ENCODE measurements around the gene HOXA7.

The HOXA7 gene
- 0 reads per million in 2 donors for total RNA-seq

DNA sequence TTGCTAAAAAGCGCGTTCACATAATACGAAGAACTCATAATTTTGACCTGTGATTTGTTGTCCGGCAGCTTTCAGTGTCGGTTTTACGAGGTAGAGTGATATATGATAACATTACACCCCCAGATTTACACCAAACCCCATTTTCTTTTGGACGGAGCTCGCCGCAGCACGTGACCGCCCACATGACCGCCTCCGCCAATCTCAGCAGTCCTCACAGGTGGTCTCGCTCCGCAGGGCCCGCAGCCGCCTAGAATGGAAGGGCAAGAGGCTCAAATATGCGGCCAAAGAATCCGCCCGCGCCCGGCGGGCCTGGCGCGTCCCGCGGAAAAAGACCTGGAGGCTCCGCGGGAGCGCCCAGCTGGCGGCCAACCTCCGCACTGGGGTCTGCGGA is at the start of gene HOXA7:
TSS of gene HOXA7 (minus strand) at position 168 of the 391 bp plus-strand sequence. CDS start at position 38, 130 bp downstream.
- DNase-seq = no peak

GRCh38 chr7:27205325-27206280 is 49.1 kb upstream of the HOXA7 start:
- DNase-seq = no peak

DNA sequence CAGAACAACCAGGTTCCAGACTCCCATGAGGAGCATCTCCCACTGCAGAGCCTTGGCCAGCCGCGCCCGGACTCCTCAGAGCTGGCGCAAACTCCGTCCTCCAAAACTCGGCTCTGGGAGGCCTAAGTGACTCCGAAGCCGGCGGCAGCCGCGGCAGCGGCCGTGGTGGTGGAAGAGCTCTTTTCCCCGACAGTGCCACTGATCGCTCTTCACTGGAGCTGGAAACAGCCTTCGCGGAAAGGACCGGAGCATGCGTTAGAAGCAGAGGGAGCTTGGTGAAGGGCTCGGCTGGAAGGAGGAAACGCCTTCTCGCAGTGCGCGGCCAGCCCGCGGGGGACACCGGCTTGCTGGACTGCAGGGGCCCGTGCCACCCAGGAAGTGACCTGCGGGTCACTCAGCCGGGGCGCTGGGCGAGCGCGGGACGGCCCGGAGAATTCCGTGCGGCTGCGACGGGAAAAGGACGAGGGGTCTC is 48.4 kb upstream of the HOXA7 start:
- no peak for DNase-seq

GRCh38 chr7:27203964-27204594 is 47.6 kb upstream of the HOXA7 start:
- DNase-seq = no peak

DNA sequence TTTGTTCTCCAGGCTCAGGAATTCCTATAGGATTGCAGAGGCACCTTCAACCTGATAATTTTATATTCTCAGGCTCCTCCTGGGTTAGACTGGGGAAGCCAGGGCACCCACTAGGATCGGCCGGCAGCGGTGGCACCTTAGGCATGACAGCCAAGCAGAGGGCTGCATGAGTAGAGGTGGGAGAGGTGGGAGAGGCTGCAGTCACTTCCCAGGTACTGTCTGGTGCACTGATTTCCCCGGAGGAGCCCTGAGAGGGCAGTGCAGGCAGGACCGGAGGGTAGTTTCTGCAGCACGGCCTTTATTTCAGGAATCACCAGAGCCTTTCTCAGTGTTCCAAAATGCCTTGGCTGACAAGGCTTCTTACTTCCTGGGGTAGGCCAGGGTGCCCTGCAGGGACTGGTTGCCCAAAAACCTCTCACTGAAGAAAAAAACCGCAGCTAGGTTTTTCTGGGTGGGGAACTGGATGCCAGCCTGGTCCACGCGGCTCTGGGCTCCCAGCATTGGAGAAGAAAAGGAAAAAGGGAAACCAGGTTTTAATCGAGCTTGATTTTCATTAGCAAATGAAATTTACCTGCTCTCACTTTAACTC is 47.0 kb upstream of the HOXA7 start:
- no peak for DNase-seq

GRCh38 chr7:27202862-27203134 is 46.3 kb upstream of the HOXA7 start:
- no peak for DNase-seq

DNA sequence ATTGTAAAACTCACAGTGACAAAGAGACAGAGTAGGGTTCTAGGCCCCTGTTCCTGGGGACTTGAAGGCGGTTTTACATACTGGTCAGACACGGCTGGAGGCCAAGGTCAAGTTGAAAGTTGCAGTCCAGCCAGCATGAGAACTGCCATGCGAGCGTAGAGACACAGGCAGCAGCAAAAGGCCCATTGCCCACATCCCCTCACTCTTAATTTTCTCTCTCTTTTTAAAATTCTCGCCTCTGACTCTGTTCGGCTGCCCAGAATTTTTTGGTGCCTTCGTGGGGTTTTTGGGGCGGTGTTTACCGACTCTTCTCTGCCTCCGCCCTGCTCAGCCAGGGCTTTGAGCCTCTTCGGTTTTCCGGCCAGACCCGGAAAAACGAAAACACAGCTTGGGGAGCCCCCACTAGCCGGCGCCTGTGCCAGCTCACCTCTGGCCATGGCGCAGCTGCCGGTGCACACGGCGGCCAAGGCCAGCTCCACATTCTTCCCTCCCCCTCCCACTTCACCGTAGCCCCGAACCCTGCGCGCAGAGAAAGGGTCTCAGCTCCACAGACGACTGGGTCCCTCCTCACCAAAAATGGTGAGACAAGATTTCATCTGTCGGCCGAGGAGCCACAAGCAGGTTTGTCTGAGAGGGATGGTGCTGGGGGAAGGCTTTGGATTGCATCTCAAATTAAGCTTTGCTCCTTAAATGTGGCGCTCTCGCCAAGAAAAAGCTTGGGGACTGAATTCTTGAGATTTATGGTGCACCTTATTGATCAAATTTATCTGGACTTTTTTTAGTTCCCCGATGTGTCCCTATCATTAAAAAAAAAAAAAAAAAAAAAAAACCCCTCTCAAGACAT is 45.8 kb upstream of the HOXA7 start:
- DNase-seq = no peak

DNA sequence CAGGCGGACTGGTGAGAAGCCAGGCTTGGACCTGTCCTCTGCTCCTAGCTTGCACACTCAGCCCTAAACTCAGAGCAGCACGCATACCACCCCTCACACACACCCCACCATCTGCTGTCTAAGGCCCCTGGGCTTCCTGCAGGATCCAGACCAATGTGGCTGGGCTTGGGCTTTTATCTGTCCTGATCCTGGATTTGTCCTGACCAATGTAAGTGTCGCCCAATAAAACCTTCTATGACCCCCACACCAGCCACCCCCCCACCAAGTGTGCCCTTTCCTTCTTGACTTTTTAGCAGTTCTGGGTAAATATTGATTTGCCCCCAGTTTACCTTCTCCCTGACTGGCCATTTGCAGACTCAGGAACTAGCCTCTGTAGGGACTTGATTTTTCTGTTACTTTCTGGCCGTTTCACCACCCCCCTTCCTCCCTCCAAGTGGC is 45.1 kb upstream of the HOXA7 start:
- no peak for DNase-seq

GRCh38 chr7:27200761-27201579 is 44.5 kb upstream of the HOXA7 start:
- DNase-seq = no peak

- peak in 1 of 5 experiments; percentile 47 for DNase-seq
These were observed 43.6 kb upstream of the HOXA7 start, which contains the start of gene HOXA13 for GRCh38 chr7:27199849-27200760. HOXA13 (minus strand) TSS chr7:27200091; CDS start chr7:27200077, 14 bp downstream.

DNA sequence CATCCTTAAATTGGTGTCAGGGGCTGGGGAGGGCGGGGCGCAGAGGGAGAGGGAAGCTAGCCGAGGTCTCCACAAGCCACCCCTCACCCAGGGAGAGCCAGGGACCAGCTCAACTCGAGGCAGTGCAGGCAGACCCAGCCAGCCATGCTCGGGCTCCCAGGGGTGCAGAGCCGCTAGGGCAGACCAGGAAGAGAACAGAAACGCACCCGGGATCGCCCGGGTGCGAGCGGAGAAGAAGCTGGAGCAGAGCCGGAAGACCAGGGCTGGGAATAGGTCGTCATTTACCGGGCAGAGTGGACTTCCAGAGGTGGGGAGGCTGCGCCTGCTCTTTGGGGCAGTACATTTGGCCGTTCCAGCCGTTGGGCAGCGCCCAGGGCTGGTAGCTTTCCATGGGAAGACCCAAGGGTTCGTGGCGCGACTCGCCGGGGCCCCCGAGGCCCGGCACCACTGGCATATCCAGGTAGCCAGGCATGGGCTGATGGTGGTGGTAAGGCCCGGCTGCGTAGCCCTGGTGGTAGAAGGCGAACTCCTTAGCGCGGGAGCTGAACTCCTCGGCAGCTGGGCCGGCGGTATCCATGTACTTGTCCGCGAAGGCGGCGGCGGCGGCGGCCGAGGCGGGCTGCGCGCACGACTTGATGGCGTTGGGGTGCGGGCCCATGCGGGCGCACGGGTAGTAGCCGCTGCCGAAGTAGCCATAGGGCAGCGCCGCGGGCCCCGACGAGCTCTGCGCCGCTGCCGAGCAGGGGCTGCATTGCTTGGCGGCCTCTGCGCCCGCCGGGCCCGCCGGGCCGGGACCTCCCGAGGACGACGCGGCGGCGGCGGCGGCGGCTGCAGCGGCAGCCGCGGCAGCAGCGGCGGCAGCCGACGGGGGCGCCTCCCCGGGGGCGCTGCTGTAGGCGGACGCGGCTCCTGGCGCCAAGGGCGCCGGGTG is 42.7 kb upstream of the HOXA7 start:
- DNase-seq = no peak

DNA sequence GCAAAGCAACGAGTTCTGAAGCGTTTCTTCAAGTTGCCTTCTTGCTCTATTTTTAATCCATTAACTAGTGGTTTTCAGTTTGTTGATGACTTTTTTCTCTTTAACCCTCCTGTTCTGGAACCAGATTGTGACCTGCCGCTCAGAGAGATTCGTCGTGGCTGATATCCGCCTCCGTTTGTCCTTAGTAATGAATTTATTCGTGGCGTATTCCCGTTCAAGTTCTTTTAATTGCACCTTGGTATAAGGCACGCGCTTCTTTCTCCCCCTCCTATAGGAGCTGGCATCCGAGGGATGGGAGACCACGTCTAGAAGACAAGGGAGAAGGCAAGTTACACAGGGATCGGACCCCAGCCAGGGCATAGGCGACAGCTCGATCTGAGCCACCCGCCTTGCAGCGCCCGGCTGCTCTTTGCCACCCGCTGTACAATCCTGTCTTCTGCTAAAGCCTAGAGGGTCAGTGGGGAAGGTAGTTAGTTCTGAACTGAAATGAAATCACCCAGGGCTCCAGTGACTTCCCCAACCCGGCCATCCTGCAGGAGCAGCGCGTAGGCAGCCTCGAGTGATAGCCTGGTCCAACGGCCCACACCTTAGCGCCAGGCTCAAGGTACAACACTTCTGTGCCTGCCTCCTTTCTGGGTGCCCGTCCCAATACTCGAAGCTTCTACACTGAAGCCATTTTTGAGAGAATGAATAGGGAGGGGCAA is 41.8 kb upstream of the HOXA7 start:
- no peak for DNase-seq

- DNase-seq = no peak
These were observed 40.9 kb upstream of the HOXA7 start for GRCh38 chr7:27197137-27198042.

DNA sequence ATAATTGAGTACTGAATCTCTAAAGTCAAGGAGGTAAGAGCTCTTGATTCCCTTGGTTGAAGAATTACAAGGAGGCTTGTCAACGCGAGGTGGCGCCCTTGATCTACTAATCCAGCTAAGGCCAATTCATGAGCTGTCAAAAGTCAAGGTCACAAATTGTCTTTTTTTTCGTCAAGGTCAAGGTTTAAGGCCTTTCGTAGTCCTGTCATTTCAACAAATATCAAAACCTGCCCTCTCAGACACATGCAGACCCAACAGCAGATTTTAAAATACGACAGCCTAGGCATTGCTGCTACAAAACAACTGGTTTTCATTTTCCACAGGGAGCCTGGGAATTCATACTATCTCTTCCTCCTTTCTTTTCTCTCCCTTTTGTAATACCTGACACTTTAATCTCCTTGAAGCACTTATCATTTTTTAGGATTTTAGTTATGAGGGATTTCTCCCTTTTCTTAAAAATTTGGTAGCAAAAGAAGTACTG is 39.9 kb upstream of the HOXA7 start:
- peak; percentile 53 to 81 (median 74) for DNase-seq

DNA sequence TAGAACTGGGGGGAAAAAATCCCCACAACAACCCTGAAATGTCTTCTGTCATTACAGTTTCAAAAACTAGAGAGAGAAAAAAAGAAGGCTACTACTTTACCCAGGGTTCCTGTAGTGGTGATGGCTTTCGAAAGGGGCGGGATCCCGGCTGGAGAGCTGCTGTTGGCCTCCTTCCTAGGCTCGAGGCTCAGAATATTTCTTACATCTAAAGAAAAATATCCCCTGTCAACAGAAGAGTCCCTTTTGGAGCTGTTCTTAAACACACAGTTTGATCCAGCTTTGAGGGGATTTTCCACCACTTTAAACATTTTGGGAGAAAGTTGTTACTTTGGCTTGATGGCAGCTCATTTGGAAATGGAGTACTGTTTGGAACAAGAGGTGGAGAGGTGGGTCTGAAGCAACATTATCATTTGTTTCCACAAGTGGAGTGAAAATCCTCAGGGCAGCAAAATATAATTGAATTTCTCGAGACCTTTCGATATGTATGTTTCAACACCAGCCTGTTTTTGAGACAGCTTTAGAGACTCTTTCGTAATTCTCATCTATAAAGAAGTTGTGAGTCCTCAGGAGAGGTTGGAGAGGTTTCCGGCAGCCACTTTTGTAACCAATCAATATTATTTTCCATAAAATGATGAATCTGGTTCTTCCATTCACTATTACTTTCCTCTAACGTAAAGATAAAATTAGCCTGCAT is 38.4 kb upstream of the HOXA7 start:
- no peak for DNase-seq

GRCh38 chr7:27194002-27194352 is 37.5 kb upstream of the HOXA7 start:
- no peak for DNase-seq
